SH-SY5Y (cell line): ENCODE results near the gene ABCC4.

Source experiments
- GATA2 ChIP-seq: IDR thresholded peaks from 2 replicates; pipeline ENCODE4 v1.6.1; 2011; ENCODE audit warnings: mild to moderate bottlenecking, low read depth, low read length
- GATA3 ChIP-seq: IDR thresholded peaks from 2 replicates; pipeline ENCODE4 v1.6.1; 2011; ENCODE audit warnings: low read depth, mild to moderate bottlenecking, low read length, moderate library complexity

Gene ABCC4

GRCh38 chr13:94997126-94997525, 304.1 kb downstream of the ABCC4 start:
- TF ChIP-seq GATA3 = no peak

DNA sequence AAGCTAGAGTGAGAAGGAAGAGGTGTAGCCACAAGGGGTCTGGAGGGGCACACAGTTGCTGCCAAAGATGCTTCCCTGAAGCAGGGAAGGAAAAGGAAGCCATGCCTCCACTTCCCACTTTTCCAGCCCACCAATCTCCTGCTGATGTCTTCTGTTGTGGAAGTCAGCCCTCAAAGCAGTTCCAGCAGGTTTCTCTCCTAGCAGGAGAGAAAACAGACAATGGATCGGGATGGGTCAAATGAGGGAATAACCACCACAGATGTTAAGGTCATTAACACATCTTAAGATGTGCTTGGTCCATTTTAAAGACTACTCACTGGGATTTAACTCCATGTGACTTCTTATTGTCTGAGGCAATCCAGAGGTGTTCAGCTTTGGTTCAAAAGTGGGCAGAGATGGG, 304.8 kb downstream of the ABCC4 start:
- no peak for TF ChIP-seq GATA2
- no peak for TF ChIP-seq GATA3

GRCh38 chr13:94994506-94994905, 306.7 kb downstream of the ABCC4 start:
- TF ChIP-seq GATA3 (no peak), GATA2 (no peak)

DNA sequence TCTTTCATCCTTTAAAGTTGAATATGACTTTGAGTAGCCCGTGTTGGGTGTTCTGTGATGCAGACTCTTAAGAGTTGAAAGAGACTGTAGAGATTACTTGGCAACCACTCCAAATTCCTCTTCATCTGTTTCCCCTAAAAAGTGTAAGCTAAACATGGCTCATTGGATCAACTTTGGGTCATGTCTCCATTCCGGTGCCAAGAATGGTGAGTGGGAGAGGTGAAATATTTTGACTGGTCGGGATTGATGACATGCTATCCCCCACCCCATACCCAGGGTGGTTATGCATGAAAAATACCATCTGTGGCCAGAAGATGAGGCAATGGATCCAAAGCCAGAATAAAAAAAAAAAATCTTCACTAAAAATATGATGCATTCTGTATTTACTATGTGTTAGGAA, 307.6 kb downstream of the ABCC4 start:
- TF ChIP-seq GATA2 = no peak
- no peak for TF ChIP-seq GATA3

GRCh38 chr13:94992036-94992960, 309.0 kb downstream of the ABCC4 start:
- TF ChIP-seq GATA3 (no peak), GATA2 (no peak)

- TF ChIP-seq GATA3 (no peak), GATA2 (no peak)
Observed at GRCh38 chr13:94988654-94989053, 312.6 kb downstream of the ABCC4 start.

GRCh38 chr13:94987869-94988268, 313.4 kb downstream of the ABCC4 start:
- TF ChIP-seq GATA3 (no peak), GATA2 (no peak)

DNA sequence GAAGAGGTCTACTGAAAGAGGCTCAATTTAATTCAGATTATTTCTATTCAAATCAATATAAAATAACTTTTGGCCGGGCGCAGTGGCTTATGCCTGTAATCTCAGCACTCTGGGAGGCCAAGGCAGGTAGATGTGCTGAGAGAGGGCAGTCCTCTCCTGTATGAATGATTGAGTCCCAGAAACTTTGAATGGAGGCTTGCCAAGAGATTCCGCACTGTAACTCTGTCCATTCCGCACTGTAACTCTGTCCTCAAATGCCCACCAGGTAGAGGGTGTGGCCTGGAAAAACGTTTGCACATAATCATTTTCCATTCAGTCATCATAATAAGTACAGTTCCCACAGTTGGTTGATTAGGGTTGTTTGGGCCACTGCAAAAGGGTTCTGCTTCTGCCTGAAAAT, 314.2 kb downstream of the ABCC4 start:
- TF ChIP-seq GATA3 = no peak
- TF ChIP-seq GATA2 = no peak

GRCh38 chr13:94984958-94985357, 316.3 kb downstream of the ABCC4 start:
- TF ChIP-seq GATA2 = no peak

DNA sequence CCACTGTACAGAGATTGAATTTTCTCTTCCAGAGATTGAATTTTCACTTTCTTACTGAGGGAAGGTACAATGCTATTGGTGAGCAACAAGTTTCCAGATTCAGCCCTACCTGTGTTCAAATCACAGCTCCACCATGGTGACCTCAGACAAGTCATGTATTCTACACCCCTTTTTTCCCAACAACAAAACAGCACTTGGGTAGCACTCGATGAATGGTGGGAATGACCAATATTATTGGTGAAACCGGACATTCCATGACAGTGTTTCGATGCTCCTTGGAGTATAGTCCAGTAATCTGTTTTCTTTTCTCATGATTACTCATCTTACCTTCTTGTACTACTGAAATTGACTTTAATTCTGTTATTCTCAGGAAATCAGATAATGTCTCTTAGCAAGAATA, 322.7 kb downstream of the ABCC4 start:
- TF ChIP-seq GATA2 = no peak
- no peak for TF ChIP-seq GATA3

DNA sequence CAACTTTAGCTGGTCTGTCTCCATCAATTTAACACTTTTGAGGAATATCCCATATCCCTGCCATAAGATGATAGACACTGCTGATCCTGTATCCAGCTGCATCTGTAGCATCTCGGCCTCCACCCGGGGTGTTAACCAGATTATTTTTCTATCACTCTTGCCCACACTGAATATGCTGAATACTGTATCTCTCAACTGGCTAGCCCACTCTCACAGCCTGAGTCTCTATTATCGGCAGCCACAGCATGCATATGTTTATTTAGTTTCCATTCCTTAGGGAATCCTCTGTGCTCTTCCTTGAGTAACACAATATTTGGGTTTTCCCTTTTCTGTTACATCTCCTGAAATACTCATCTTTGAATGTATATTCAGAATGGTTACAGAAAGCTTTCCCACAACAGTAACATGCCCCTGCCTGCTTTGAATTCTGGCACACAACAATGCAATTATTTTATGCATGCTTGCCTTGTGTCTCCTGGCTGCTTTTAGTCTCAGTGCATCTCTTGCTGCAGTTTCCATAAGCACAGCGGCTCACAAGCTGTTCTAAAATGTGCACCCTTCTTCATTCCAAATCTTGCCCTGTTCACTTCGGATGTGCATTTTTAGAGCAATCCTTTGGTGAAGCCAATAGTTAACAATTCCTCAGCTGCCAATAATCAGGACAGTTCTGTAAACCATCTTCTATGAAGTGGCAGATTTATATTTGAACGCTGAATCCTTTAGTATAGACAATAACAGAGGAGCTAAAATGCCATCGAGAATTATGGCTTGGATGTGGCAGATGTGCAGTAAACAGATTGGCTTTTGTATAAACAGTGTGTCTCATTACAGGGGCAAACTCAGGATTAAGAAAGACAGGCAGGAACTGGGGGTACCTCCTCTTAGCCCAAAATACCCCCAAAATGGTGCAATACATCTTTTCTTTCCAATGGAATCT, 327.0 kb downstream of the ABCC4 start:
- TF ChIP-seq GATA3 = no peak
- TF ChIP-seq GATA2 = no peak

DNA sequence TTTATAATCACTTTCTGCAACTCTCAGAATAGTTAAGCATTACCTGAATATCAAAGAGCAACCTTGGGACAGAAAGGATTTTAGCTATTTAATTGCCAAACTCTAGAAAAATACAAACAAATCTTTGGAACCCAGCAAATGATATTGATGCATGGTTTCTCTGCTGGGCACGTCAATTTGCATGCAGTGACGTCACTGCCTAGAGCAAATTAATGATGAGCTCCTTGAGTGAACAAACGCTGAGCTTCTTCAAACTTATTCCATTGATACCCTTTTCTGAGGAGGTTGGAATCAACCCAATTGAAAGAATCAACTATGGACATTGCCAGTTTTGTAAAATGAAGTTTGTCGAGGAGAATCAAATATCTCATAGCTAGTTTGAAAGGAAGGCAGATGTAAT, 329.0 kb downstream of the ABCC4 start:
- TF ChIP-seq GATA3 (no peak), GATA2 (no peak)
